Hematopoietic multipotent progenitor cell treated with erythropoietin and hydrocortisone succinate and interleukin-3 and kit ligand, for 8 days (in vitro differentiated cells): ENCODE results near the gene SLIT3.
"Not testable (repeated sequence)": the region's sequence is repeated elsewhere in the genome, so short reads cannot be mapped to it uniquely, and the experiment has no call there.

Experiments used
- DNase-seq: peaks from one replicate; pipeline ENCODE4 v3.0.0-alpha.2; 2015

The SLIT3 gene

GRCh38 chr5:168749391-168750100 is 551.4 kb downstream of the SLIT3 start:
- DNase-seq = no peak

- DNase-seq = peak; percentile 82
Measured at GRCh38 chr5:168747987-168748777, 552.8 kb downstream of the SLIT3 start.

- DNase-seq = peak; percentile 45
Measured at GRCh38 chr5:168746893-168747640, 553.9 kb downstream of the SLIT3 start.

- DNase-seq = not testable (repeated sequence)
Measured at GRCh38 chr5:168746126-168746892, 554.6 kb downstream of the SLIT3 start.

GRCh38 chr5:168743617-168744016 is 557.3 kb downstream of the SLIT3 start:
- DNase-seq = no peak

GRCh38 chr5:168742311-168742710 is 558.6 kb downstream of the SLIT3 start:
- DNase-seq = not testable (repeated sequence)

GRCh38 chr5:168740811-168741213 is 560.1 kb downstream of the SLIT3 start:
- no peak for DNase-seq

- no peak for DNase-seq
Measured at GRCh38 chr5:168740092-168740800, 560.7 kb downstream of the SLIT3 start.

- no peak for DNase-seq
Measured at GRCh38 chr5:168737066-168737465, 563.9 kb downstream of the SLIT3 start.

- no peak for DNase-seq
Measured at GRCh38 chr5:168736281-168736831, 564.6 kb downstream of the SLIT3 start.

GRCh38 chr5:168734620-168735300 is 566.2 kb downstream of the SLIT3 start:
- no peak for DNase-seq

GRCh38 chr5:168734119-168734518 is 566.8 kb downstream of the SLIT3 start:
- no peak for DNase-seq

GRCh38 chr5:168728546-168729211 is 572.3 kb downstream of the SLIT3 start:
- DNase-seq = no peak

GRCh38 chr5:168727547-168727946 is 573.4 kb downstream of the SLIT3 start:
- no peak for DNase-seq

GRCh38 chr5:168726342-168726741 is 574.6 kb downstream of the SLIT3 start:
- no peak for DNase-seq

- DNase-seq = no peak
Measured at GRCh38 chr5:168724227-168724626, 576.7 kb downstream of the SLIT3 start.

- no peak for DNase-seq
Measured at GRCh38 chr5:168723037-168723436, 577.9 kb downstream of the SLIT3 start.

- DNase-seq = no peak
Measured at GRCh38 chr5:168721966-168722365, 579.0 kb downstream of the SLIT3 start.

GRCh38 chr5:168721002-168721753 is 579.8 kb downstream of the SLIT3 start:
- DNase-seq = no peak

GRCh38 chr5:168720575-168720974 is 580.4 kb downstream of the SLIT3 start:
- no peak for DNase-seq
